ENCODE data around the gene VAT1L. TPM values are rescaled to one million over a fixed set of nuclear protein-coding genes. Genes with fewer than 3 reads are reported as not detected.

The VAT1L gene
- total and polyA plus RNA-seq, 2 experiments from 2014 or later = 11.0 to 24.4 TPM

DNA sequence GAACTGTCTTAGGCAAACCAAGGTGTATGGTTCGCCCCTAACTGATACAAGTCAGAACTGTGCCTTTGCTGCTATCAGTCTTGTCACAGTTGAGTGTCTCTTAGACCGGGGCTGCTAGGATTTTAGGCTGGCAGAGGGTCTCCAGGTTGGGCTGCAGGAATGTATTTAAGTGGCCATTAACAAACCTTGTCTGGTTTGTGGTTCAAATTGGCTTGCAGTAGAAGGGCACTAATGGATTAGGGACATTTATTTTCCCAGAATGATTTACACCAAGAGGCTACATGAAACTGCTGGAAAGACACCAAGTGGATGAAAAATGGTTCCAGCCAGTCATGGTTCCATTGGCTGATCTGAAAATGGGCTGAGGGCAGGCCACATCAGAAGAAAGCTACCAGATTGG lies 5.1 kb downstream of the VAT1L start:
- H3K79me2 ChIP-seq (replicated peaks; ENCODE audit: insufficient read depth) = peaks cover 59% of the 10 kb centered on the region
- H3K4me1 ChIP-seq (ENCODE audit: insufficient read depth) = peaks cover 14% of the 10 kb centered on the region
- H3K9me3 Mint-ChIP-seq = no peaks in the 10 kb centered on the region
- no peak overlapping the region for H3K27ac ChIP-seq (ENCODE audit: low read depth)
- H3K9me2 ChIP-seq (ENCODE audit: insufficient read depth) = 0 out of 2 replicates have a peak, but pooled peaks cover 3% of the 10 kb centered on the region
- H3K36me3 ChIP-seq (ENCODE audit: insufficient read depth) = no peaks in the 10 kb centered on the region
- no peaks in the 10 kb centered on the region for H3K36me3 Mint-ChIP-seq (ENCODE audit: low read depth)
- no peaks in the 10 kb centered on the region for H3F3A ChIP-seq (replicated peaks; ENCODE audit: low read depth)
- ATAC-seq = no peak
- H3K4me1 Mint-ChIP-seq = peaks cover 16% of the 10 kb centered on the region
- peaks cover 19% of the 10 kb centered on the region for H3K27me3 ChIP-seq (ENCODE audit: insufficient read depth)
- no peak for TF ChIP-seq JUNB (IDR thresholded peaks at IDR 0.05; ENCODE audit: unreplicated experiment)
- TF ChIP-seq NANOG (IDR thresholded peaks at IDR 0.05; ENCODE audit: borderline replicate concordance) = no peak
- TF ChIP-seq EZH2 (IDR thresholded peaks at IDR 0.05; ENCODE audit: low read depth, unreplicated experiment) = no peak
- TF ChIP-seq, protein P1, sequence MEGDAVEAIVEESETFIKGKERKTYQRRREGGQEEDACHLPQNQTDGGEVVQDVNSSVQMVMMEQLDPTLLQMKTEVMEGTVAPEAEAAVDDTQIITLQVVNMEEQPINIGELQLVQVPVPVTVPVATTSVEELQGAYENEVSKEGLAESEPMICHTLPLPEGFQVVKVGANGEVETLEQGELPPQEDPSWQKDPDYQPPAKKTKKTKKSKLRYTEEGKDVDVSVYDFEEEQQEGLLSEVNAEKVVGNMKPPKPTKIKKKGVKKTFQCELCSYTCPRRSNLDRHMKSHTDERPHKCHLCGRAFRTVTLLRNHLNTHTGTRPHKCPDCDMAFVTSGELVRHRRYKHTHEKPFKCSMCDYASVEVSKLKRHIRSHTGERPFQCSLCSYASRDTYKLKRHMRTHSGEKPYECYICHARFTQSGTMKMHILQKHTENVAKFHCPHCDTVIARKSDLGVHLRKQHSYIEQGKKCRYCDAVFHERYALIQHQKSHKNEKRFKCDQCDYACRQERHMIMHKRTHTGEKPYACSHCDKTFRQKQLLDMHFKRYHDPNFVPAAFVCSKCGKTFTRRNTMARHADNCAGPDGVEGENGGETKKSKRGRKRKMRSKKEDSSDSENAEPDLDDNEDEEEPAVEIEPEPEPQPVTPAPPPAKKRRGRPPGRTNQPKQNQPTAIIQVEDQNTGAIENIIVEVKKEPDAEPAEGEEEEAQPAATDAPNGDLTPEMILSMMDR (conservative IDR thresholded peaks at IDR 0.05; ENCODE audit: low read depth in 2 of 2) = no peak
- no peak for TF ChIP-seq STAT1 (IDR thresholded peaks at IDR 0.05; ENCODE audit: unreplicated experiment)
- no peak for DNase-seq (ENCODE audit: low spot score)
- no peak overlapping the region for H2AFZ ChIP-seq
- no peak overlapping the region for H3K4me3 ChIP-seq
- no peak overlapping the region for H3K4me2 ChIP-seq
- H4K20me1 ChIP-seq (replicated peaks; ENCODE audit: insufficient read depth) = peaks cover 7% of the 10 kb centered on the region
- peaks cover 11% of the 10 kb centered on the region for H3K27me3 Mint-ChIP-seq (ENCODE audit: insufficient read depth, low read depth, poor library complexity)
- H3K4me3 Mint-ChIP-seq = no peak overlapping the region
- no peak overlapping the region for H3K27ac Mint-ChIP-seq

DNA sequence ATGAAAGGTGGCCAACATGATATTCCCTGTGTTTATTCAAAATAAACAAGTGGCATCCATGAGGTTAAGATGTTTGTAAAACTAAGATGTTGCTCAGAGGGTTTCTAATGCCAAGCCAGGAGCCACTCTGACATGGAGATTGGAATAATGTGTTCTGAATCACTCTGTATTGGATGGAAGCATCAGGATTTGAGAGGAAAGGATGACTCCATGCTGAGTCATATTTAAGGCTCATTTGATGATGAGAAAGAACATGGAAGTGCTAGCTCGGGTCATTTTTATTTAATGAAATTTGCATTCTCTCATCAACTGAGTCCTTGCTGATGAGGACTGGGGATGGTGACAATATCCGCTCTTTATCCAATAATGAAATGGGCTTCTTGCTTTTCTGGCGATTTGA lies 6.2 kb downstream of the VAT1L start:
- Mint-ChIP-seq H3K27me3 (ENCODE audit: insufficient read depth, low read depth, poor library complexity) (peaks cover 5% of the 10 kb centered on the region), H3K4me3 (no peak overlapping the region), H3K9me3 (no peaks in the 10 kb centered on the region), H3K36me3 (ENCODE audit: low read depth) (no peaks in the 10 kb centered on the region), H3K4me1 (peaks cover 18% of the 10 kb centered on the region), H3K27ac (no peak overlapping the region)
- H3F3A ChIP-seq (replicated peaks; ENCODE audit: low read depth) = no peaks in the 10 kb centered on the region
- H3K9me2 ChIP-seq (ENCODE audit: insufficient read depth) = 0 out of 2 replicates have a peak, but pooled peaks cover 3% of the 10 kb centered on the region
- DNase-seq (ENCODE audit: low spot score) (no peak), ATAC-seq (no peak)
- peaks cover 59% of the 10 kb centered on the region for H3K79me2 ChIP-seq (replicated peaks; ENCODE audit: insufficient read depth)
- no peak overlapping the region for H2AFZ ChIP-seq
- H4K20me1 ChIP-seq (replicated peaks; ENCODE audit: insufficient read depth) = peaks cover 7% of the 10 kb centered on the region
- peaks cover 11% of the 10 kb centered on the region for H3K27me3 ChIP-seq (ENCODE audit: insufficient read depth)
- peaks cover 13% of the 10 kb centered on the region for H3K4me1 ChIP-seq (ENCODE audit: insufficient read depth)
- H3K36me3 ChIP-seq (ENCODE audit: insufficient read depth) = no peaks in the 10 kb centered on the region
- no peak overlapping the region for H3K27ac ChIP-seq (ENCODE audit: low read depth)
- no peak overlapping the region for H3K4me2 ChIP-seq
- no peak overlapping the region for H3K4me3 ChIP-seq
- TF ChIP-seq NANOG (IDR thresholded peaks at IDR 0.05; ENCODE audit: borderline replicate concordance) = no peak
- TF ChIP-seq, protein P1 (conservative IDR thresholded peaks at IDR 0.05; ENCODE audit: low read depth in 2 of 2) = no peak
- TF ChIP-seq EZH2 (IDR thresholded peaks at IDR 0.05; ENCODE audit: low read depth, unreplicated experiment) = no peak
- TF ChIP-seq JUNB (IDR thresholded peaks at IDR 0.05; ENCODE audit: unreplicated experiment) = no peak
- TF ChIP-seq, protein P2, sequence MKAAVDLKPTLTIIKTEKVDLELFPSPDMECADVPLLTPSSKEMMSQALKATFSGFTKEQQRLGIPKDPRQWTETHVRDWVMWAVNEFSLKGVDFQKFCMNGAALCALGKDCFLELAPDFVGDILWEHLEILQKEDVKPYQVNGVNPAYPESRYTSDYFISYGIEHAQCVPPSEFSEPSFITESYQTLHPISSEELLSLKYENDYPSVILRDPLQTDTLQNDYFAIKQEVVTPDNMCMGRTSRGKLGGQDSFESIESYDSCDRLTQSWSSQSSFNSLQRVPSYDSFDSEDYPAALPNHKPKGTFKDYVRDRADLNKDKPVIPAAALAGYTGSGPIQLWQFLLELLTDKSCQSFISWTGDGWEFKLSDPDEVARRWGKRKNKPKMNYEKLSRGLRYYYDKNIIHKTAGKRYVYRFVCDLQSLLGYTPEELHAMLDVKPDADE (IDR thresholded peaks at IDR 0.05) = no peak
- TF ChIP-seq CREB1 (CRISPR knock-in tag; IDR thresholded peaks at IDR 0.05; ENCODE audit: low read depth) = no peak
- TF ChIP-seq, protein P3, sequence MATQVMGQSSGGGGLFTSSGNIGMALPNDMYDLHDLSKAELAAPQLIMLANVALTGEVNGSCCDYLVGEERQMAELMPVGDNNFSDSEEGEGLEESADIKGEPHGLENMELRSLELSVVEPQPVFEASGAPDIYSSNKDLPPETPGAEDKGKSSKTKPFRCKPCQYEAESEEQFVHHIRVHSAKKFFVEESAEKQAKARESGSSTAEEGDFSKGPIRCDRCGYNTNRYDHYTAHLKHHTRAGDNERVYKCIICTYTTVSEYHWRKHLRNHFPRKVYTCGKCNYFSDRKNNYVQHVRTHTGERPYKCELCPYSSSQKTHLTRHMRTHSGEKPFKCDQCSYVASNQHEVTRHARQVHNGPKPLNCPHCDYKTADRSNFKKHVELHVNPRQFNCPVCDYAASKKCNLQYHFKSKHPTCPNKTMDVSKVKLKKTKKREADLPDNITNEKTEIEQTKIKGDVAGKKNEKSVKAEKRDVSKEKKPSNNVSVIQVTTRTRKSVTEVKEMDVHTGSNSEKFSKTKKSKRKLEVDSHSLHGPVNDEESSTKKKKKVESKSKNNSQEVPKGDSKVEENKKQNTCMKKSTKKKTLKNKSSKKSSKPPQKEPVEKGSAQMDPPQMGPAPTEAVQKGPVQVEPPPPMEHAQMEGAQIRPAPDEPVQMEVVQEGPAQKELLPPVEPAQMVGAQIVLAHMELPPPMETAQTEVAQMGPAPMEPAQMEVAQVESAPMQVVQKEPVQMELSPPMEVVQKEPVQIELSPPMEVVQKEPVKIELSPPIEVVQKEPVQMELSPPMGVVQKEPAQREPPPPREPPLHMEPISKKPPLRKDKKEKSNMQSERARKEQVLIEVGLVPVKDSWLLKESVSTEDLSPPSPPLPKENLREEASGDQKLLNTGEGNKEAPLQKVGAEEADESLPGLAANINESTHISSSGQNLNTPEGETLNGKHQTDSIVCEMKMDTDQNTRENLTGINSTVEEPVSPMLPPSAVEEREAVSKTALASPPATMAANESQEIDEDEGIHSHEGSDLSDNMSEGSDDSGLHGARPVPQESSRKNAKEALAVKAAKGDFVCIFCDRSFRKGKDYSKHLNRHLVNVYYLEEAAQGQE (IDR thresholded peaks at IDR 0.05; ENCODE audit: unreplicated experiment) = no peak
- TF ChIP-seq EZH2phosphoT487 (IDR thresholded peaks at IDR 0.05; ENCODE audit: unreplicated experiment) = no peak
- no peak for TF ChIP-seq ZNF331 (CRISPR knock-in tag; IDR thresholded peaks at IDR 0.05; ENCODE audit: low read depth)

Measured in GM23338 (cell line).